HG02852 (cell line): Measurements from ENCODE around the gene ECE1.

ENCODE experiments used
- ATAC-seq: cut with Tn5 transposase; IDR thresholded peaks from one replicate; pipeline ENCODE4 v1.9.1; 2021; ENCODE audit warnings: mild to moderate bottlenecking, moderate library complexity; ENCODE audit not compliant: unreplicated experiment

ECE1 gene

GRCh38 chr1:21269461-21270085, 20.7 kb downstream of the ECE1 start:
- ATAC-seq: no peak

GRCh38 chr1:21268281-21269239, 21.7 kb downstream of the ECE1 start:
- ATAC-seq: no peak

- no peak for ATAC-seq
These were observed 22.8 kb downstream of the ECE1 start for GRCh38 chr1:21267191-21268077.

DNA sequence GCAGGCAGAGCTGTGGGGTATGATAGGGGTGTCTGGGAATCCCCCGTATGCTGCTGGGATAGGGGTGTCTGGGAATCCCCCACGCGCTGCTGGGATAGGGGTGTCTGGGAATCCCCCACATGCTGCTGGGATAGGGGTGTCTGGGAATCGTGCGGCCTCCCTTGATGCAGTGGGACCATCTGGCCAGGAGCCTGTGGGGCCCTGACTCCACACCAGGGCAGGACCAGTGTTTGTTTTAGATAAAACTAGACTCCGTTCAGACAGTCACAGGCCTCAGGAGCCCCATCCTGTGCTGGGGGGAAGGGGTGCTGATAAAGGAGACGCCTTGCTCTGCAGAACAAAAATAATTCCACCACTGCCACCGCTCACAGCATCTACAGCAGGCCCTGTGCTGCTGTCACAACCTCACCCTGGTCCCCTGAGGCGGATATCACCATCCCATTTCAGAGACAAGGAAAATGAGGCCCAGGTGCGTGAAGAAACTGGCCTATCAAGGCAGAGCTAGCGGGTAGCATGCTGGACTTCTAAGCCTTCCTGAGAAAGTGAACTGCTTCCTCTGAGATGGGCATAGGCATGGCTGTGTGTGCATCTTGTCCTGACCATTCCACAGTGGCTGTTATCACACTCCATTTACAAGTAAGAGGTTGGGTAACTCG, 24.0 kb downstream of the ECE1 start:
- ATAC-seq: no peak

GRCh38 chr1:21265644-21266043, 24.6 kb downstream of the ECE1 start:
- ATAC-seq: no peak

- no peak for ATAC-seq
These were observed 25.4 kb downstream of the ECE1 start for GRCh38 chr1:21264898-21265297.

GRCh38 chr1:21263653-21264225, 26.5 kb downstream of the ECE1 start:
- ATAC-seq: no peak

GRCh38 chr1:21263052-21263429, 27.2 kb downstream of the ECE1 start:
- no peak for ATAC-seq

DNA sequence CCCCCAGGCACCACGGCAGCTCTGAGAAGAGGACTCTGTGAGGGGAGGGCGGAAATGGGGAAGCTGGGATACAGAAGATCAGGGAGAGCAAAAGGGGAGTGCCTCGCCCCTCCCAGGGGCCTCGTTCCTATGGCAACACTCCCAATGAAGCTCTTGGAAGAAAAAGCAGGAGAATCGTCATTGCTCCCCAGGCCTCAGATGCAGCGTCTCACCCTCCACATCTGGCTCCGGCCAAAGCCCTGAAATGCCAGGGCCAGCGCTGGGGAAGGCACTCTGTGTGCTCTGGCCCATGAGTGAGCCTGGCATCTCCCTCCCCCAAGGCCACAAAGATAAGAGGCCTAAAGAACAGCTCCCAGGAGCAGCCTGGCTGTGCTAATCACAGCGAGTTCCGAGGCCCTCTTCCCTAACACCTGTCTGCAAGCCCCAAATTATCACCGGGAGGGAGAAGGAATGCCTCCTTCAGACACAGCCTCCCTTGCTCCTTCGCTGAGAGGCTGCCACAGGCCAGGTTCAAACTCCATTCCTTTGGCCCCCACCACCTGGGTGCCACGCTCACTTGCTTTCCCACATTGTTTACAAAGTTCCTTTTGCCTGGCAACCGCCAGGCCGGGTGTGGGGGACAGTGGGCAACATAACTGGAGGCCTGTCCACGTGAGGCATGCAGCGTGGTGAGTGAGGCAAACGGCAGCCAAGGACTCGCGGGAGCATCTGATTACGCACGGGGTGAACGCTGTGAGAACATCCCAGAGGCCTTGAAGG, 27.8 kb downstream of the ECE1 start:
- no peak for ATAC-seq

GRCh38 chr1:21261551-21262292, 28.5 kb downstream of the ECE1 start:
- no peak for ATAC-seq

DNA sequence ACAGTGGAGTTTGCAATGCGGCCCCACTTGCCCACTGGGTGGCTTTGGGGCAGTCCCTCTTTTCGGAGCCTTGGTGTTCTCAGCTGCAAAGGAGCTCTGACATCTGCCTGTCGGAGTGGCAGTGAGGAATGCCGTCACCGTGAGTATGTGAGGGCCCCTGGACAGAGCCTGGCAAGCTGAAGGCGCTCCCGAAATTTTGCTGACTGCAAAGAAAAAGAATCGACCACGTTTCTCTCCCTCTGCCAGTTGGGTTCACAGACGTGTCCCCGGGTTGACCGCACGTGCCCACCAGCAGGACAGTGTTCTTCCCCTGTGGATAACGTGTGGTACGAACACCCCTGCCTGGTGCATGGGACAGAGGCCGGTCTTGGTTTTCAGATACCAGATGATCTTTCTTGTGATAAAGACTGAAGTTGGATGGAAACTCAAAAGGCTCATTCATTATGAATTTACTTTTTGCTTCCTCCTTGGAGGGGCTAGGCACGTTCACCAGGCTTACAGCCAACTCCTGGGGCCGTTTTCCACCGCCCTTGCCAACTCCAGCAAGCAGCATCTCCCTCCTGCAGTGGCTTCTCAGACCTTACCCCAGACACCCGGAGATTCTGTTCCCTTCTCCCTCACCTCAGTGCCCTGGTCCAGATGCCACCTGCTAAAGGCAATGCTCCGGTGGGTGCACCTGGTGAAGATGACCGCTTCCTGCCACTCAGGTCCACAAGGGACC, 29.7 kb downstream of the ECE1 start:
- no peak for ATAC-seq

- ATAC-seq: no peak
These were observed 30.8 kb downstream of the ECE1 start for GRCh38 chr1:21259316-21260076.

DNA sequence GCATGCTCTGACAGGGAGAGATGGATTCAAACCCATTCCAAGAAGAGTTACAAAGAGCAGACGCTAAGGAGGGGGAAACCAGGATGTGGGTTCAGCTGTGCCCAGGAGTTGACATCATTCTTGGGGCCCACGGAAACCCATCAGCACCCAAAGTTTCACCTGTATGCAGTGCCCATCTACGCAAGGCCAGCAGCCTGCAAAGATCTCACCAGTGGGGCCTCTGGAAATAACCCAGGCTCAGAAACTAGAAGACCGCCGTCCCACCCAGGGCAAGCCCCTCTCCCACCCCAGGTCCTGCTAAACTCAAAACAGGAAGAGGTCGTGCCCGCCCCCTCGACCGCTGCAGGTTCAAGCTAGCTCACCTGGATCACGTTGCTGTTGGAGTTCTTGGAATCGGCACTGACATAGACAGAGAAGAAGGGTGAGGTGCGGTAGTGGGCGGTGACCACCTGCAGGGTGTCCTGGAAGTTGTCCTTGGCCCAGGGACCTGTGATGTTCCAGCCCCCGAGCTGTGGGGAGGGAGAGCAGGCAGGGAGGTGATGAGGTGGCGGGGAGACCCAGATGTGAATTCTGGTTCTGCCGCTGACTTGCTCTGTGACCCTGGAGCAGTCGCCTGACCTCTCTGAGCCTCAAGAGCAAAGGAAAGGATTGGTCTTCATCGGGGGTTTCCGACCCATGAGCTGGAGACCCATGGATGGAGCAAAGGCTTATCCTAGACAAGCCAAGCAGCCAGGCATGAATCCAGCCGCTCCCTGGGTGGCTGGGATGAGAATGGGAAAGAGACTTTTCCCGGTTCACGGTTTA, 31.7 kb downstream of the ECE1 start:
- ATAC-seq: no peak

- no peak for ATAC-seq
These were observed 32.7 kb downstream of the ECE1 start for GRCh38 chr1:21257431-21258135.

DNA sequence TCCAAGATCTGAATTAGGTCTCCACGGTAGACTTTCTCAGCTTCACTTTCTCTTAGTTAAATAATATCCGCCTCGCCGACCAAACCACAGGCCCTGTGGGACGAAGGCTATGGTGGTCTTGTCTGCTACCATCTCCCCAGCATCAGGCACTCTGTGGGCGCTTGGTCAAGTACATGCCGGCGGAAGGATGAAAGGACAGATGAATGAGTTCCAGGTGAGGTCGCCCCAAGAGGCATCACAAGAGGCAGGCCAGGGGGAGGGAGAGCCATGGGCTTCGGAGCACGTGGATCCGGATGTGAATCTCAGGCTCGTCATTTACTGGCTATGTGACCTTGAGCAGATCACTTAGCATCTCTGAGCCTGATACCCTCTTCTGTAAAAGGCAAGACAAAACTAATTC, 33.5 kb downstream of the ECE1 start:
- no peak for ATAC-seq

DNA sequence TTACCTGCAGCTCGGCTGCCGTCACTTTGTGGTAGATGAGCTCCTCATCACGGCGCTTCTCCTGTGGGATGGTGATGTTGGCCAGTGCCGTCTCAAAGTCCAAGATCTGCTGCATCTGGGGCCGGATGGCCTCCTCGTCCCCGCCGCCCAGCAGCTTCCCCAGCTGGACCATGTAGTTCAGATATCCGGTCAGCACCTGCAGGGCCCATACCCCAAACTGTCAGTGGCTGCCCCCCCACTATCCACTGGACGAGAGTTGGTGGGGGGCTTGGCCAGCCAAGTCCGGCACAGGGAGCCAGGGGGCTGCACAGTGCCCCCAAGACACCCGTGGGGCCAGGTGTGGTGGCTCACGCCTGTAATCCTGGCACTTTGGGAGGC, 34.3 kb downstream of the ECE1 start:
- ATAC-seq: no peak
